GM13976 (cell line): ENCODE data around the gene MAGEB18.

ENCODE experiments used
- DNase-seq: peaks from one replicate; pipeline ENCODE4 v3.0.0; 2012; ENCODE audit warnings: low spot score
- in situ Hi-C: fragments of 300-500 bp; cut with MboI; formaldehyde crosslinking; loops from one replicate; pipeline ENCODE4 v1.12.0; 2022; ENCODE audit warnings: low sequenced_read_pairs, mixed read lengths, inconsistent platforms; ENCODE audit not compliant: unreplicated experiment
- TF ChIP-seq, protein P1 (sequence below): IDR thresholded peaks from 2 replicates; pipeline ENCODE4 v1.5.1; 2012; ENCODE audit warnings: borderline replicate concordance, mild to moderate bottlenecking; ENCODE audit not compliant: insufficient read depth; ENCODE audit errors: extremely low read depth, missing control alignments, control extremely low read depth

Gene MAGEB18

DNA sequence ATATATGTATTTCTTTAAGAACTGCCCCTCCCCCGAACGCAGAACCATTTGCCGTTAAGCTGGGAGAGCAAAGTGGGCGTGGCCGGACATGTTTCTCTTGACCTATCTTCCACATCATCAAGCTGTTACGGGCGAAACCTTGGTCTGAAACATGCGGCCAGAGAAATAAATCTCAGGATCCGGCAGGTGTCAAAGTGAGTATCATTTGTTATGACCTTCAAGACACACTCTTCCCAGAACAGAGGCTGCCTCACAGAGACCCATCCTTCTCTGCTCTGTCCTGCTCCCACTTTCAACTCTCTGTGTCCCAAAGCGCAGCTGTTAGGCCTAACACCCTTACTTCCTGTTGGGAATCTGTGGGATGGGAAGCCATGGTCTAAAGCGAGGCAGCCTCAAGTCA, at the start of gene MAGEB18:
TSS of gene MAGEB18 (plus strand) at position 70 of the 400 bp plus-strand sequence. CDS start 643 bp downstream, outside the sequence.
- in situ Hi-C loops, result no loop called here
- no peak for DNase-seq
- TF ChIP-seq, protein P1, sequence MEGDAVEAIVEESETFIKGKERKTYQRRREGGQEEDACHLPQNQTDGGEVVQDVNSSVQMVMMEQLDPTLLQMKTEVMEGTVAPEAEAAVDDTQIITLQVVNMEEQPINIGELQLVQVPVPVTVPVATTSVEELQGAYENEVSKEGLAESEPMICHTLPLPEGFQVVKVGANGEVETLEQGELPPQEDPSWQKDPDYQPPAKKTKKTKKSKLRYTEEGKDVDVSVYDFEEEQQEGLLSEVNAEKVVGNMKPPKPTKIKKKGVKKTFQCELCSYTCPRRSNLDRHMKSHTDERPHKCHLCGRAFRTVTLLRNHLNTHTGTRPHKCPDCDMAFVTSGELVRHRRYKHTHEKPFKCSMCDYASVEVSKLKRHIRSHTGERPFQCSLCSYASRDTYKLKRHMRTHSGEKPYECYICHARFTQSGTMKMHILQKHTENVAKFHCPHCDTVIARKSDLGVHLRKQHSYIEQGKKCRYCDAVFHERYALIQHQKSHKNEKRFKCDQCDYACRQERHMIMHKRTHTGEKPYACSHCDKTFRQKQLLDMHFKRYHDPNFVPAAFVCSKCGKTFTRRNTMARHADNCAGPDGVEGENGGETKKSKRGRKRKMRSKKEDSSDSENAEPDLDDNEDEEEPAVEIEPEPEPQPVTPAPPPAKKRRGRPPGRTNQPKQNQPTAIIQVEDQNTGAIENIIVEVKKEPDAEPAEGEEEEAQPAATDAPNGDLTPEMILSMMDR, result no peak

DNA sequence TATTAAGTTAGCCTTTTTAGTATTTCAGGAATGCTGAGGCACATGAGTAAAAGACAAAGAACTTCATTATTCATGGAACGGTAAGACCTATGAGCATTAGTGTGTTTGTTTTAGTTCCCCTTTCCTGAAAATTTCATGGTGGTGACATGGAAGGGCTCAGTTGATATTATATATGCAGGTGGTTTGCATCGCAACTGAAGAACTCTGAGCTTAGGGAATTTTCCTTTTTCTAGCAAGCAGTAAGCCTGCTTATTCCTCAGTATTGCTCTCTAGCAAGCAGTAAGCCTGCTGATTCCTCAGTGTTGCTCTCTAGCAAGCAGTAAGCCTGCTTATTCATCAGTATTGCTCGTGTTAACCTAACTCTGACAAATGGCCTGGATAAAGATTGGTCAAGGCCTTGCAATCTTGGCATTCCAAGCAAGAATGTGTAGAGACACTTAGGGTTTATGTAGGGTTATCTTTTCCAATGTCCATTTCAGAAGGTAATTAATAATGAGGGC, 37.7 kb upstream of the MAGEB18 start:
- TF ChIP-seq, protein P1, result no peak
- in situ Hi-C loops, result no loop called here
- DNase-seq, result no peak

DNA sequence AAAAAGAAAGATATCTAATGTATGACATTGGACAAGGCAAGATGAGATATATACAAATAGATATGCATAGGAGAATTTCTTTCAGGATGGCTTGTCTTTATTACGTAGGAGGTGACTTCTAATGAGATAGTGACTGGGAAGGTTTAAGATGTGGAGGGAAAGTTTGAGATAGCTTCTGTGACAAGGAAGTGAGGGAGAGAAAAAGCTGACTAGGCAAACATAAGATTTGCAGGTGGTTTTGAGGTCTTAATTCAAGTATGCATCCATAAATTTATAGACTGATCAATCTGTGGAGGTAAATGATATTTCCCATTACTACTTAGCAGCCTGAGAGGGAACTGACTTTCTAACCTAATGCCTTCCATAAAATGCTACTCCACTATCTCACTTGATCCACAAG, 29.0 kb upstream of the MAGEB18 start:
- in situ Hi-C loops, result no loop called here
- no peak for DNase-seq
- TF ChIP-seq, protein P1, result no peak

DNA sequence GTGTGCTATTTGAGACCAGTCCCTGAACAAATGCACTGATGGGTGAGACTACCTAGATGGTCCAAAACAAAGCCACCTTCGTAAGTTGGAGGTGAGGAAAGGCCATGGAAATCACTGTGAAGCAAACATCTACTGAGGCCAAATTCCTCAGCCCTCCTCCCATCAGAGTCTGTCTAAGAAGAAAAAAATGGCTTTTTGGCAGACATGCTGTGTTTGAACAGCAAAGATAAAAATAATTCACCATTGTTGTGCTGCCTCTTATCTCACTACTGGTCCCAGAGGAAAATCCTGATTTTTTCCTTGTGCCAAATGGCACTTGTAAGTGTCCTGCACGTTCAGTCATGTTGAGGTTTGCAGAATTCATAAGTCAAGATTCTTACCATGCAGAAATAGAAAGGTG, 7.9 kb downstream of the MAGEB18 start:
- no peak for DNase-seq
- TF ChIP-seq, protein P1, result no peak
- in situ Hi-C loops, result no loop called here

DNA sequence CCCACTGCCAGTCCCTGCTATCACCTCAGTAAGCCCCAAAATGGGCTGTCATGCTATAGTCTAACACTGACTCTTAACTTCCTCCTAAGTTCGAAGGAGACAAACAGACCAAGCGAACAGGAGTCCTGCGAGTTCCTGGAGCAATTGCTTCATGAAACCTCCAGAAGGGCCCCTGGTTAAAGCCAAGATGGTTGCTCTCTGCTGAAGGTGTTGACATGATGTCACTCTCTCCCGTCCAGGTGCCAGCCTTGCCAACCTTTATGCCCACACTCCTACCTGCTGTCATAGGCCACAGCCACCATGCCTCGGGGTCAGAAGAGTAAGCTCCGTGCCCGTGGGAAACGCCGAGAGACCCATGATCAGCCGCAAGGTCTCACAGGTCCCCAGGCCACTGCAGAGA, 22.2 kb downstream of the MAGEB18 start, which contains the start of gene MAGEB6B:
TSS of gene MAGEB6B (plus strand) at position 301 of the 400 bp plus-strand sequence. CDS start at position 301, 0 bp downstream.
- DNase-seq, result no peak
- in situ Hi-C loops, result no loop called here
- TF ChIP-seq, protein P1, result no peak
